HG03045 (cell line): ENCODE results near the gene TSEN2.
"Not testable (repeated sequence)": the region's sequence is repeated elsewhere in the genome, so short reads cannot be mapped to it uniquely, and the experiment has no call there.

Experiments
- ATAC-seq: cut with Tn5 transposase; IDR thresholded peaks from one replicate; pipeline ENCODE4 v1.9.1; 2021; ENCODE audit warnings: mild to moderate bottlenecking, moderate library complexity; ENCODE audit not compliant: unreplicated experiment

The TSEN2 gene

GRCh38 chr3:12501360-12502020 is 17.2 kb downstream of the TSEN2 start:
- no peak for ATAC-seq

- no peak for ATAC-seq
Measured at GRCh38 chr3:12503126-12503957, 19.1 kb downstream of the TSEN2 start.

- ATAC-seq, result no peak
Measured at GRCh38 chr3:12506201-12506709, 22.0 kb downstream of the TSEN2 start.

- ATAC-seq, result no peak
Measured at GRCh38 chr3:12507591-12508281, 23.5 kb downstream of the TSEN2 start.

GRCh38 chr3:12508291-12508700 is 24.0 kb downstream of the TSEN2 start:
- ATAC-seq, result no peak

- ATAC-seq, result no peak
Measured at GRCh38 chr3:12509466-12509865, 25.2 kb downstream of the TSEN2 start.

GRCh38 chr3:12512534-12513118 is 28.3 kb downstream of the TSEN2 start:
- ATAC-seq, result no peak

GRCh38 chr3:12513694-12514446 is 29.6 kb downstream of the TSEN2 start:
- no peak for ATAC-seq

GRCh38 chr3:12515631-12516030 is 31.4 kb downstream of the TSEN2 start:
- ATAC-seq, result no peak

- ATAC-seq, result no peak
Measured at GRCh38 chr3:12516873-12517272, 32.6 kb downstream of the TSEN2 start.

- no peak for ATAC-seq
Measured at GRCh38 chr3:12518261-12519028, 34.2 kb downstream of the TSEN2 start.

- no peak for ATAC-seq
Measured at GRCh38 chr3:12521010-12521409, 36.7 kb downstream of the TSEN2 start.

- no peak for ATAC-seq
Measured at GRCh38 chr3:12522721-12523120, 38.4 kb downstream of the TSEN2 start.

GRCh38 chr3:12527757-12528143 is 43.5 kb downstream of the TSEN2 start:
- no peak for ATAC-seq

- no peak for ATAC-seq
Measured at GRCh38 chr3:12532182-12532581, 47.9 kb downstream of the TSEN2 start.

- no peak for ATAC-seq
Measured at GRCh38 chr3:12536423-12536822, 52.1 kb downstream of the TSEN2 start.

- ATAC-seq, result no peak
Measured at GRCh38 chr3:12541625-12542024, 57.3 kb downstream of the TSEN2 start.

- ATAC-seq, result not testable (repeated sequence)
Measured at GRCh38 chr3:12543497-12543896, 59.2 kb downstream of the TSEN2 start.

GRCh38 chr3:12544652-12545472 is 60.6 kb downstream of the TSEN2 start:
- ATAC-seq, result no peak
